HG03064 (cell line): ENCODE results near the gene RASA4.
"Not testable (repeated sequence)": the region's sequence is repeated elsewhere in the genome, so short reads cannot be mapped to it uniquely, and the experiment has no call there.

Experiments used
- ATAC-seq: cut with Tn5 transposase; IDR thresholded peaks from one replicate; pipeline ENCODE4 v1.9.1; 2021; ENCODE audit warnings: low read depth; ENCODE audit not compliant: unreplicated experiment

Gene RASA4

DNA sequence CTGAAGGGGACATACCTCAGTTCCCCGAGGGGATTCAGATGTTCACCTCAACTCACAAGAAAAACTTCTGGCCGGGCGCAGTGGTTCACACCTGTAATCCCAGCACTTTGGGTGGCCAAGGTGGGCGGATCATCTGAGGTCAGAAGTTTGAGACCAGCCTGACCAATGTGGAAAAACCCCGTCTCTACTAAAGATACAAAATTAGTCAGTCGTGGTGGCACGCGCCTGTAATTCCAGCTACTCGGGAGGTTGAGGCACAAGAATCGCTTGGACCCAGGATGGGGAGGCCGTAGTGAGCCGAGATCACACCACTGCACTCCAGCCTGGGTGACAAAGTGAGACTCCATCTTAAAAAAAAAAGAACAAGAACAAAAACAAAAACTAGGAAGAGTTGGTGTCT is 71.3 kb downstream of the RASA4 start:
- not testable (repeated sequence) for ATAC-seq

GRCh38 chr7:102544372-102544771 is 72.2 kb downstream of the RASA4 start:
- not testable (repeated sequence) for ATAC-seq

DNA sequence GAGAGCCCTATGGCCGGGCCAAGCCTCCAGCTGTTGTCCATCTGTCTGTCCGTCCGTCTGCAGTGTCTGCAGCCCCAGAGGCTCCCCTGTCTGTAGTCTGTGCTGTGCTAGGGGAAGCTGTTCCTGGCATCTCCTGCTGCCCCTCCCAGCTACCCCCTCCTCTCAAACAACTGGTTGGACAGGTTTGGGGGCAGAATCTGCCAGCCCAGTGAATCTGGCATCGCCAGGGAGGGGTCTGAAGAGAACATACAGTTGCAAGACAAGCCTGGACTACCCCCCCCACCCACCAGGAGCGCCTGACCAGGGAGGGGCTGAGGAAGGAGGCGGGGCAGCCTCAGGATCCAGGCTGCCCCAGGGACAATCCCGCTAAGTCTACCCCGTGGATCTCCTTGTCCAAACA is 73.0 kb downstream of the RASA4 start, which contains the start of gene UPK3BL2:
Gene UPK3BL2, minus strand, starts transcription at position 101 of the 400 bp plus-strand sequence. Its CDS starts 60 bp downstream, at position 41.
- ATAC-seq = not testable (repeated sequence)

DNA sequence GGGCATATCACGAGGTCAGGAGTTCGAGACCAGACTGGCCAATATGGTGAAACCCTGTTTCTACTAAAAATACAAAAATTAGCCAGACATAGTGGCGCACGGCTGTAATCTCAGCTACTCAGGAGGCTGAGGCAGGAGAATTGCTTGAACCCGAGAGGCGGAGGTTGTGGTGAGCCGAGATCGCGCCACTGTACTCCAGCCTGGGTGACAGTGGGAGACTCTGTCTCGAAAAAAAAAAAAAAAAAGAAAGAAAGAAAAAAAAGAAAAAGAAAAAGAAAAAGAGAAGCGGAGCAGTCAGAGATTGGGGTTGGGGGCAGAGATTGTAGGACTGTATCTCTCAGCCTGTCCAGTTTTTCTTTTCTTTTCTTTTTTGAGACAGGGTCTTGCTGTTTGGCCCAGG is 73.8 kb downstream of the RASA4 start:
- not testable (repeated sequence) for ATAC-seq

- not testable (repeated sequence) for ATAC-seq
Observed at GRCh38 chr7:102542083-102542482, 74.5 kb downstream of the RASA4 start.

GRCh38 chr7:102540604-102541003 is 76.0 kb downstream of the RASA4 start:
- ATAC-seq = not testable (repeated sequence)

GRCh38 chr7:102535062-102535615 is 81.4 kb downstream of the RASA4 start:
- not testable (repeated sequence) for ATAC-seq

DNA sequence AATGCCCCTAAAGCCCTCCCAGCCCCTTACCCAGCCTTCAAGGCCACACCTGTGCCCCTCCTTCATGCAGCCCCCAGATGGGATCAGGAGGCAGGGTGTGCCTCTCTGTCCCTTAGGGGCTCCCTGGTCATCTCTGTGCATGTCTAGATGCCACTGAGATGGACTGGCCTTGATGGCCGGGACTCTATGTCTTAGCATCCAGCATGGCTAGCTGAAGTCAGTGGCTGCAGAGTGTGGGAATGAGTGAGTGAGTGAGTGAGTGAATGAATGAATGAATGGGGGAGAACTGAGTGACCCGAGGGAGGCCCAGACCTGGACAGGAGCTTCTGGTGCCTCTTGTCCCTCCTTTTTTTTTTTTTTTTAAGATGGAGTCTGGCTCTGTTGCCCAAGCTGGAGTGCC is 84.4 kb downstream of the RASA4 start:
- ATAC-seq = not testable (repeated sequence)

DNA sequence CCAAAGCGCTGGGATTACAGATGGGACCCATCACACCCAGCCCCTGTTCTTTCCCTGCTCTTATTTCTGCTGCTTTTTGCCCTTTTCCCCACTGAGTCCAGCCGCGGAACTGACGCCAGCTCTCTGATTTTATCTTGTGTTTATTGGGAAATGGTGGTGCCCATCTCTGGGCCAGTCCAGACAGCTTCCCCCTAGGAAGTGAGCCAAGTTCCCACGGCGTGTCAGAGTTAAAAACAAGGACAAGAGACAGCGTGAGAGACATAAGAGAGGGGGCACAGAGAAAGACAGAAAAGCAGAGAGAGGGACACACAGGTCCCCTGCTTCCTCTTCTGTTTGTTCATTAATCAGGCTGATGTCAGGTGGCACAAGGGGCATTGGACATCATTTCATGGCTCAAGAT is 85.0 kb downstream of the RASA4 start:
- ATAC-seq = not testable (repeated sequence)

DNA sequence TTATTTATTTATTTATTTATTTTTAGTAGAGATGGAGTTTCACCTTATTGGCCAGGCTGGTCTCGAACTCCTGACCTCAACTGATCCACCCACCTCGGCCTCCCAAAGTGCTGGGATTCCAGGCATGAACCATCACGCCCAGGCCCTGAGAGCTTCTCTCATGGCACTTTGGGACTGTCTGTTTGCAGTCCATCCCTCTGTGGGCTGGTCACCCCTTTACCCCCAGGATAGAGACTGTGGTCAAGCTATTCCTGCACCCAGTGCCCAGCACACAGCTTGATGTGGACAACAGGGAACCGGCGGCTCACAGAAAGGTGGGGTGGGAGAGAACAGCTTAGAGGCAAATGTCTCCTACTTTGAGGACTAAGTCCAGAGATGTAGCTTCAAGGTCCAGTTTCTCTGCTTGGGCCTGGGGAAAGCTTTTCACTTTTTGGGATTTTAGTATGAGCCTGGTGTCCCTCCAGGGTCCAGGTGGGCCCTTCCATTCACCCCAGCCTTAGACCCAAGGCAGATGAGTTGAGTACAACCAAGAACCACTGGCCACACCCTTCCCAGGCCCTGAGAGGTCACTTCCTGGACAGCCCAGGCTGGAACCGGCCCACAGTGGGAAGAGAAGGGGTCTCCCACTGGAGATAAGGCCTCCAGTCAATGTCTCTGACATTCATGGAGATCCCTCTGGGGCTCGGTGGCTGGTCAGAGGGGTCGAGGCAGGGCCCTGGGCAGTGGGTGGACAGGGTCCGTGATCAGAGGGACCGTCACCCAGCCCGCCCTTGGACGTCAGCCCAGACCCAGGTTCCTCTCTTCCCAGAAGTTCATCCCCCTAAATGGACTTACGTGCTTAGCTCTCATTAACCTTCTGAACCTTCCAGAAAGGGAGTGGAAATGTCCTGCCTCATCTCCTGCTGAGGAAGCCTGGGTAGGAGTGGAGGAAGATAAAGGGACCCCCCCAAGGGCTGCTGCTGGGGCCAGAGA is 88.4 kb downstream of the RASA4 start:
- not testable (repeated sequence) for ATAC-seq

DNA sequence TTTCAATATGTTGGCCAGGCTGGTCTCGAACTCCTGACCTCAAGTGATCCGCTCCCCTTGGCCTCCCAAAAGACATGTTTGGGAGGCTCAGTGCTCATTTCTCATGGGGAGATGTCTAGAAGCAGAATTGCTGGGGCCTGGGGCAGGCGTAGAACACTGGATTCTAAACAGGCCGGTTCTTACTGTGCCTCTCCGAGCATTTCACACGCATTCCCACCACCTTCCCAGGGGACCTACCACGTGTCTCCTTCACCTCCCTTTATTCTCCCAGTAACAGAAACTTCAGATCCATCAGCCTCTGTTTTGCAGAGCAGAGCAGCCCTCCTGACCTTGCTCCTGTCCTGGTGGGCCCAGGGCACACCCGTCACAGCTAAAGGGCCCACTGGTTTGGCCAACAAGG is 89.4 kb downstream of the RASA4 start:
- ATAC-seq = not testable (repeated sequence)

- ATAC-seq = not testable (repeated sequence)
Observed at GRCh38 chr7:102524803-102525202, 91.8 kb downstream of the RASA4 start.
